ENCODE data around the gene STRN3.

DNA sequence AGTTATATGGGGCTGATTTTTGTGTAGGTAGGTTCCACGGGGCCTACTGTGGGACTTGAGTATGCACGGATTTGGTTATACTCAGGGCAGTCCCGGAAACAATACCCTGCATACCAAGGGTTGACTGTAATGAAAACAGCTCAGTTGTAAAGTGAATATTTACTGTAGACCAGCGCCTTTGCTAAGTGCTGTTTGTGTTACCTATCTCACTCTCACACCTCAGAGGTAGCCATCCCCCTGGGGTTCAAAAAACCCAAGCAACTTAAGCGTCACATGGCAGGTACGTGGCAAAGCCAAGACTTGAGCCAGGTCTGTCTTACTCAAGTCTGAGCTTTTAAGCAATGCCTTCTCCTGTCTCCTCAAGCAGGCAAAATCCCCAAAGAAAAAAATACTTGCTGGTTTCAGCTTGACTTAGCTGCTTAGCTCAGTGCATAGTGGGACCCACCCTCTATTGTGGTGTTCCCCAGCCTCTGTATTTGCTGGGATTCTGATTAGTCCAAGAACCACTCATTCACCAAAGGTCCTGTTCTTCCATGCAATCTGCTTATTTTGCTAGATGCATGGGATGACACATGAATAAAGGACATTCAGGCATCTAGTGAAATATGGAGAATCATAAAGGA lies 34.2 kb upstream of the STRN3 start:
- TF ChIP-seq, protein P1, sequence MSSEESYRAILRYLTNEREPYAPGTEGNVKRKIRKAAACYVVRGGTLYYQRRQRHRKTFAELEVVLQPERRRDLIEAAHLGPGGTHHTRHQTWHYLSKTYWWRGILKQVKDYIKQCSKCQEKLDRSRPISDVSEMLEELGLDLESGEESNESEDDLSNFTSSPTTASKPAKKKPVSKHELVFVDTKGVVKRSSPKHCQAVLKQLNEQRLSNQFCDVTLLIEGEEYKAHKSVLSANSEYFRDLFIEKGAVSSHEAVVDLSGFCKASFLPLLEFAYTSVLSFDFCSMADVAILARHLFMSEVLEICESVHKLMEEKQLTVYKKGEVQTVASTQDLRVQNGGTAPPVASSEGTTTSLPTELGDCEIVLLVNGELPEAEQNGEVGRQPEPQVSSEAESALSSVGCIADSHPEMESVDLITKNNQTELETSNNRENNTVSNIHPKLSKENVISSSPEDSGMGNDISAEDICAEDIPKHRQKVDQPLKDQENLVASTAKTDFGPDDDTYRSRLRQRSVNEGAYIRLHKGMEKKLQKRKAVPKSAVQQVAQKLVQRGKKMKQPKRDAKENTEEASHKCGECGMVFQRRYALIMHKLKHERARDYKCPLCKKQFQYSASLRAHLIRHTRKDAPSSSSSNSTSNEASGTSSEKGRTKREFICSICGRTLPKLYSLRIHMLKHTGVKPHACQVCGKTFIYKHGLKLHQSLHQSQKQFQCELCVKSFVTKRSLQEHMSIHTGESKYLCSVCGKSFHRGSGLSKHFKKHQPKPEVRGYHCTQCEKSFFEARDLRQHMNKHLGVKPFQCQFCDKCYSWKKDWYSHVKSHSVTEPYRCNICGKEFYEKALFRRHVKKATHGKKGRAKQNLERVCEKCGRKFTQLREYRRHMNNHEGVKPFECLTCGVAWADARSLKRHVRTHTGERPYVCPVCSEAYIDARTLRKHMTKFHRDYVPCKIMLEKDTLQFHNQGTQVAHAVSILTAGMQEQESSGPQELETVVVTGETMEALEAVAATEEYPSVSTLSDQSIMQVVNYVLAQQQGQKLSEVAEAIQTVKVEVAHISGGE (CRISPR knock-in tag; IDR thresholded peaks at IDR 0.05), result no peak
- TF ChIP-seq, protein P2, sequence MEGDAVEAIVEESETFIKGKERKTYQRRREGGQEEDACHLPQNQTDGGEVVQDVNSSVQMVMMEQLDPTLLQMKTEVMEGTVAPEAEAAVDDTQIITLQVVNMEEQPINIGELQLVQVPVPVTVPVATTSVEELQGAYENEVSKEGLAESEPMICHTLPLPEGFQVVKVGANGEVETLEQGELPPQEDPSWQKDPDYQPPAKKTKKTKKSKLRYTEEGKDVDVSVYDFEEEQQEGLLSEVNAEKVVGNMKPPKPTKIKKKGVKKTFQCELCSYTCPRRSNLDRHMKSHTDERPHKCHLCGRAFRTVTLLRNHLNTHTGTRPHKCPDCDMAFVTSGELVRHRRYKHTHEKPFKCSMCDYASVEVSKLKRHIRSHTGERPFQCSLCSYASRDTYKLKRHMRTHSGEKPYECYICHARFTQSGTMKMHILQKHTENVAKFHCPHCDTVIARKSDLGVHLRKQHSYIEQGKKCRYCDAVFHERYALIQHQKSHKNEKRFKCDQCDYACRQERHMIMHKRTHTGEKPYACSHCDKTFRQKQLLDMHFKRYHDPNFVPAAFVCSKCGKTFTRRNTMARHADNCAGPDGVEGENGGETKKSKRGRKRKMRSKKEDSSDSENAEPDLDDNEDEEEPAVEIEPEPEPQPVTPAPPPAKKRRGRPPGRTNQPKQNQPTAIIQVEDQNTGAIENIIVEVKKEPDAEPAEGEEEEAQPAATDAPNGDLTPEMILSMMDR (IDR thresholded peaks at IDR 0.05 in 2 of 3, conservative IDR thresholded peaks at IDR 0.05 in 1 of 3; ENCODE audit: control insufficient read depth in 2 of 3, extremely low read depth in 1 of 3, insufficient read depth in 1 of 3, low read depth in 3 of 3, low read length in 3 of 3), result no peak
- TF ChIP-seq, protein P3, sequence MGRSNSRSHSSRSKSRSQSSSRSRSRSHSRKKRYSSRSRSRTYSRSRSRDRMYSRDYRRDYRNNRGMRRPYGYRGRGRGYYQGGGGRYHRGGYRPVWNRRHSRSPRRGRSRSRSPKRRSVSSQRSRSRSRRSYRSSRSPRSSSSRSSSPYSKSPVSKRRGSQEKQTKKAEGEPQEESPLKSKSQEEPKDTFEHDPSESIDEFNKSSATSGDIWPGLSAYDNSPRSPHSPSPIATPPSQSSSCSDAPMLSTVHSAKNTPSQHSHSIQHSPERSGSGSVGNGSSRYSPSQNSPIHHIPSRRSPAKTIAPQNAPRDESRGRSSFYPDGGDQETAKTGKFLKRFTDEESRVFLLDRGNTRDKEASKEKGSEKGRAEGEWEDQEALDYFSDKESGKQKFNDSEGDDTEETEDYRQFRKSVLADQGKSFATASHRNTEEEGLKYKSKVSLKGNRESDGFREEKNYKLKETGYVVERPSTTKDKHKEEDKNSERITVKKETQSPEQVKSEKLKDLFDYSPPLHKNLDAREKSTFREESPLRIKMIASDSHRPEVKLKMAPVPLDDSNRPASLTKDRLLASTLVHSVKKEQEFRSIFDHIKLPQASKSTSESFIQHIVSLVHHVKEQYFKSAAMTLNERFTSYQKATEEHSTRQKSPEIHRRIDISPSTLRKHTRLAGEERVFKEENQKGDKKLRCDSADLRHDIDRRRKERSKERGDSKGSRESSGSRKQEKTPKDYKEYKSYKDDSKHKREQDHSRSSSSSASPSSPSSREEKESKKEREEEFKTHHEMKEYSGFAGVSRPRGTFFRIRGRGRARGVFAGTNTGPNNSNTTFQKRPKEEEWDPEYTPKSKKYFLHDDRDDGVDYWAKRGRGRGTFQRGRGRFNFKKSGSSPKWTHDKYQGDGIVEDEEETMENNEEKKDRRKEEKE (IDR thresholded peaks at IDR 0.05), result no peak
- TF ChIP-seq EGR1 (IDR thresholded peaks at IDR 0.05; ENCODE audit: borderline replicate concordance in 1 of 2, low read depth in 2 of 2, low read length in 2 of 2) (no peak), RAD21 (IDR thresholded peaks at IDR 0.05; ENCODE audit: insufficient read depth, low read depth, low read length) (no peak), POLR2AphosphoS5 (IDR thresholded peaks at IDR 0.05; ENCODE audit: low read length) (no peak), POLR2A (IDR thresholded peaks at IDR 0.05; ENCODE audit: low read depth, low read length) (no peak), SP1 (IDR thresholded peaks at IDR 0.05; ENCODE audit: low read depth, low read length) (no peak), JUND (IDR thresholded peaks at IDR 0.05; ENCODE audit: low read depth, low read length) (no peak), EZH2 (IDR thresholded peaks at IDR 0.05; ENCODE audit: borderline replicate concordance, control insufficient read depth, low read depth, low read length) (no peak)
